Neural cell (in vitro differentiated cells): ENCODE results near the gene GABRR1. TPM values are rescaled to one million over a fixed set of nuclear protein-coding genes. Genes with fewer than 3 reads are reported as not detected.

ENCODE experiments used
- H2AFZ ChIP-seq: fragments of 200-600, 300-800 bp; sonication (generic), shearing (Covaris generic); 2 replicates; pipeline ENCODE4 v1.6.0; 2014; ENCODE audit warnings: low read depth, mild to moderate bottlenecking, antibody characterized with exemption, low read length, moderate library complexity
- H3F3A ChIP-seq: fragments of 200-600 bp; shearing (Covaris generic); 2 replicates; pipeline ENCODE4 v1.6.1; 2016; ENCODE audit warnings: mild to moderate bottlenecking, moderate library complexity, mixed read lengths, antibody characterized with exemption, low read length; ENCODE audit not compliant: insufficient read depth, poor library complexity, severe bottlenecking
- H3K27ac ChIP-seq: fragments of 200-600, 300-800 bp; sonication (generic), shearing (Covaris generic); 2 replicates; pipeline ENCODE4 v1.5.1; 2014; ENCODE audit warnings: mild to moderate bottlenecking, low read length, moderate library complexity
- H3K27me3 ChIP-seq: fragments of 300-800, 200-600 bp; sonication (generic), shearing (Covaris generic); 2 replicates; pipeline ENCODE4 v1.6.0; 2014; ENCODE audit warnings: mild to moderate bottlenecking, low read depth, low read length, moderate library complexity; ENCODE audit not compliant: insufficient read depth
- H3K36me3 ChIP-seq: fragments of 300-800, 200-600 bp; sonication (generic), shearing (Covaris generic); 2 replicates; pipeline ENCODE4 v1.5.1; 2014; ENCODE audit warnings: mild to moderate bottlenecking, antibody characterized with exemption, low read length, moderate library complexity; ENCODE audit not compliant: insufficient read depth
- H3K4me2 ChIP-seq: fragments of 300-800, 200-600 bp; sonication (generic), shearing (Covaris generic); 2 replicates; pipeline ENCODE4 v1.6.0; 2014; ENCODE audit warnings: mild to moderate bottlenecking, low read length
- H3K4me3 ChIP-seq: fragments of 300-800, 200-600 bp; sonication (generic), shearing (Covaris generic); 2 replicates; pipeline ENCODE4 v1.5.1; 2014; ENCODE audit warnings: mild to moderate bottlenecking, low read length, moderate library complexity
- H3K79me2 ChIP-seq: fragments of 200-600 bp; shearing (Covaris generic); replicated peaks from 2 replicates; pipeline ENCODE4 v1.6.0; 2014; ENCODE audit warnings: mild to moderate bottlenecking, low read length, moderate library complexity; ENCODE audit not compliant: insufficient read depth
- H3K9ac ChIP-seq: fragments of 300-800, 200-600 bp; sonication (generic), shearing (Covaris generic); 2 replicates; pipeline ENCODE4 v1.6.1; 2016; ENCODE audit warnings: mild to moderate bottlenecking, low read length, mixed read lengths
- H3K9me2 ChIP-seq: fragments of 200-600 bp; shearing (Covaris generic); 2 replicates; pipeline ENCODE4 v1.6.1; 2016; ENCODE audit warnings: mild to moderate bottlenecking, low read length, mixed read lengths; ENCODE audit not compliant: insufficient read depth
- H3K9me3 ChIP-seq: fragments of 200-600, 300-800 bp; sonication (generic), shearing (Covaris generic); 2 replicates; pipeline ENCODE4 v1.6.1; 2016; ENCODE audit warnings: mild to moderate bottlenecking, mixed run types, low read length, moderate library complexity, mixed read lengths
- H4K20me1 ChIP-seq: fragments of 200-600 bp; shearing (Covaris generic); 2 replicates; pipeline ENCODE4 v1.6.1; 2016; ENCODE audit warnings: mild to moderate bottlenecking, mixed run types; ENCODE audit not compliant: insufficient read depth
- CTCF ChIP-seq: fragments of 450-650 bp; IDR thresholded peaks from 2 replicates; pipeline ENCODE4 v1.5.1; 2014; ENCODE audit warnings: antibody characterized with exemption, mild to moderate bottlenecking, moderate library complexity; ENCODE audit not compliant: poor library complexity, severe bottlenecking
- EP300 ChIP-seq: fragments of 450-650 bp; conservative IDR thresholded peaks from 2 replicates; pipeline ENCODE4 v1.6.1; 2014; ENCODE audit warnings: antibody characterized with exemption, mild to moderate bottlenecking, moderate library complexity; ENCODE audit not compliant: poor library complexity, severe bottlenecking
- EZH2 ChIP-seq: fragments of 200-600, 300-800 bp; shearing (Covaris generic), sonication (generic); IDR thresholded peaks from 2 replicates; pipeline ENCODE4 v1.6.1; 2014; ENCODE audit warnings: antibody characterized with exemption, low read length, borderline replicate concordance, mild to moderate bottlenecking; ENCODE audit not compliant: insufficient read depth, poor library complexity, severe bottlenecking
- MXI1 ChIP-seq: fragments of 450-650 bp; conservative IDR thresholded peaks from 2 replicates; pipeline ENCODE4 v1.6.1; 2014; ENCODE audit warnings: antibody characterized with exemption, mild to moderate bottlenecking; ENCODE audit not compliant: poor library complexity, severe bottlenecking
- POLR2AphosphoS5 ChIP-seq: IDR thresholded peaks from 2 replicates; pipeline ENCODE4 v1.6.1; 2012
- RAD21 ChIP-seq: fragments of 450-650 bp; conservative IDR thresholded peaks from 2 replicates; pipeline ENCODE4 v1.6.1; 2014; ENCODE audit warnings: antibody characterized with exemption, mild to moderate bottlenecking, moderate library complexity
- REST ChIP-seq: IDR thresholded peaks from 2 replicates; pipeline ENCODE4 v1.6.1; 2012; ENCODE audit warnings: borderline replicate concordance
- SMC3 ChIP-seq: fragments of 450-650 bp; conservative IDR thresholded peaks from 2 replicates; pipeline ENCODE4 v1.6.1; 2014; ENCODE audit warnings: antibody characterized with exemption, mild to moderate bottlenecking, moderate library complexity; ENCODE audit not compliant: poor library complexity
- TAF1 ChIP-seq: IDR thresholded peaks from 2 replicates; pipeline ENCODE4 v1.6.1; 2012; ENCODE audit warnings: low read depth
- polyA plus RNA-seq: library from polyadenylated mRNA; depleted of rRNA; stranded (reverse); fragments of >200 nt; gene quantifications from 2 replicates; pipeline ENCODE4 v1.2.3, GENCODE V29; 2014

GABRR1 gene
- polyA plus RNA-seq, 1 donor from 2014 or later = not detected

DNA sequence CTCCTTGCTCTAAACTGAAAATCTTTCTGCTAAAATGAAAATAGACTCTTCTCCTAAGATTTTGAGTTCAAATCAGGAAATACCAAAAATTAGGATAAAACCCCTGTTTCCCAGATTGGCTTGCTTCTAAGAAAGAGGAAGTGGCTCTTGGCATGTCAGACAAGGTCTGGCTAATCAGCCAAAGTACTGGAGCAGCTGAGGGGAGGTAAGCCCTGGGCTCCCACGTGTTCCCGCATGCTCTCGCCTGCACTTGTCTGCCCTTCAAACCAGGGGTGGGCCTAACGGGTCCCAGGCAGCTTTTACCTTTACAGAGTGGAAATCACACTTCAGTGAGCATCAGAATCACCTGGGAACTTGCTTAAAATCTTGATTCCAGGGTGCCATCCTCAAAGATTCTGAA, 43.2 kb upstream of the GABRR1 start:
- Histone ChIP-seq H3K36me3 (no peaks in the 10 kb centered on the region), H2AFZ (no peak overlapping the region), H3K27me3 (no peaks in the 10 kb centered on the region), H3K4me3 (no peak overlapping the region), H3K9me2 (no peaks in the 10 kb centered on the region), H3F3A (no peaks in the 10 kb centered on the region), H3K9ac (no peak overlapping the region), H3K79me2 (no peaks in the 10 kb centered on the region), H3K27ac (no peak overlapping the region), H3K9me3 (no peaks in the 10 kb centered on the region), H4K20me1 (no peaks in the 10 kb centered on the region), H3K4me2 (no peak overlapping the region)
- TF ChIP-seq POLR2AphosphoS5 = no peak
- no peak for TF ChIP-seq EP300
- no peak for TF ChIP-seq EZH2
- no peak for TF ChIP-seq MXI1
- no peak for TF ChIP-seq SMC3
- no peak for TF ChIP-seq TAF1
- TF ChIP-seq CTCF = no peak
- no peak for TF ChIP-seq RAD21

- Histone ChIP-seq H3K36me3 (no peaks in the 10 kb centered on the region), H3F3A (no peaks in the 10 kb centered on the region), H4K20me1 (no peaks in the 10 kb centered on the region), H3K79me2 (no peaks in the 10 kb centered on the region), H3K9ac (no peak overlapping the region), H3K27ac (no peak overlapping the region), H3K4me3 (no peak overlapping the region), H2AFZ (no peak overlapping the region), H3K9me3 (no peaks in the 10 kb centered on the region), H3K27me3 (no peaks in the 10 kb centered on the region), H3K4me2 (no peak overlapping the region), H3K9me2 (no peaks in the 10 kb centered on the region)
- TF ChIP-seq POLR2AphosphoS5 (no peak), TAF1 (no peak), MXI1 (no peak), RAD21 (no peak), CTCF (no peak), EZH2 (no peak), REST (no peak), SMC3 (no peak), EP300 (no peak)
Measured at GRCh38 chr6:89258912-89259311, 41.8 kb upstream of the GABRR1 start.
